Hepatocyte (in vitro differentiated cells): ENCODE measurements around the gene SSX3. TPM values are rescaled to one million over a fixed set of nuclear protein-coding genes. Genes with fewer than 3 reads are reported as not detected.
"Not testable (repeated sequence)": the region's sequence is repeated elsewhere in the genome, so short reads cannot be mapped to it uniquely, and the experiment has no call there.

Experiments
- DNase-seq: peaks from one replicate; pipeline ENCODE4 v3.0.0-alpha.2; 2016; ENCODE audit warnings: low spot score
- H2AFZ ChIP-seq: fragments of 200-600 bp; sonication (generic); 2 replicates; pipeline ENCODE4 v1.6.0; 2016; ENCODE audit warnings: antibody characterized with exemption, mild to moderate bottlenecking
- H3K27ac ChIP-seq: fragments of 200-600 bp; sonication (generic); 2 replicates; pipeline ENCODE4 v1.5.1; 2016; ENCODE audit warnings: mild to moderate bottlenecking
- H3K27me3 ChIP-seq: fragments of 200-600 bp; sonication (generic); 2 replicates; pipeline ENCODE4 v1.6.1; 2016
- H3K36me3 ChIP-seq: fragments of 200-600 bp; sonication (generic); replicated peaks from 2 replicates; pipeline ENCODE4 v1.5.1; 2016; ENCODE audit warnings: low read depth; ENCODE audit not compliant: insufficient read depth
- H3K4me1 ChIP-seq: fragments of 200-600 bp; sonication (generic); 2 replicates; pipeline ENCODE4 v1.5.1; 2016; ENCODE audit warnings: mild to moderate bottlenecking, moderate library complexity; ENCODE audit not compliant: insufficient read depth
- H3K4me2 ChIP-seq: fragments of 200-600 bp; sonication (generic); 2 replicates; pipeline ENCODE4 v1.6.0; 2016
- H3K4me3 ChIP-seq: fragments of 200-600 bp; sonication (generic); 2 replicates; pipeline ENCODE4 v1.5.1; 2016; ENCODE audit warnings: mild to moderate bottlenecking
- H3K79me2 ChIP-seq: fragments of 200-600 bp; sonication (generic); 2 replicates; pipeline ENCODE4 v1.6.0; 2017; ENCODE audit warnings: mild to moderate bottlenecking
- H3K9me2 ChIP-seq: fragments of 200-600 bp; sonication (generic); replicated peaks from 2 replicates; pipeline ENCODE4 v1.6.0; 2017; ENCODE audit warnings: mild to moderate bottlenecking; ENCODE audit not compliant: insufficient read depth
- H3K9me3 ChIP-seq: fragments of 200-600 bp; sonication (generic); 2 replicates; pipeline ENCODE4 v1.5.1; 2016; ENCODE audit warnings: low read depth, mild to moderate bottlenecking
- H4K20me1 ChIP-seq: fragments of 200-600 bp; sonication (generic); 2 replicates; pipeline ENCODE4 v1.6.0; 2016; ENCODE audit warnings: mild to moderate bottlenecking; ENCODE audit not compliant: insufficient read depth, poor library complexity, severe bottlenecking
- WGBS: methylation state at CpG from one replicate; pipeline ENCODE4 v1.1.6; 2016; ENCODE audit warnings: low lambda C conversion rate; ENCODE audit errors: missing lambda C conversion rate; 5-methylcytosine and 5-hydroxymethylcytosine counted together
- polyA plus RNA-seq: library from polyadenylated mRNA; unstranded; fragments of >200 nt; fragmentation: Nextera tagmentation; extraction: Ambion mirVana; gene quantifications from 2 replicates; pipeline ENCODE4 v1.2.1, GENCODE V29; 2016
- total RNA-seq: library from RNA; depleted of rRNA; stranded (reverse); fragments of >200 nt; gene quantifications from 2 replicates; pipeline ENCODE4 v1.2.3, GENCODE V29; 2014

The SSX3 gene
- total RNA-seq (not detected in 2 replicates), polyA plus RNA-seq (not detected in 2 replicates)

- WGBS: 81% methylated on average over 19 of the region's 19 CpGs
- not testable (repeated sequence) for H3K9me2 ChIP-seq, H2AFZ ChIP-seq, H3K27me3 ChIP-seq, DNase-seq, H4K20me1 ChIP-seq, H3K4me2 ChIP-seq, H3K27ac ChIP-seq, H3K36me3 ChIP-seq, H3K4me1 ChIP-seq, H3K9me3 ChIP-seq, H3K4me3 ChIP-seq, H3K79me2 ChIP-seq
Measured at GRCh38 chrX:48356315-48357094, at the start of gene SSX3. TSS of gene SSX3 (minus strand) at chrX:48356703. CDS start at chrX:48355249, 1,454 bp downstream.

- not testable (repeated sequence) for H3K79me2 ChIP-seq, DNase-seq, H3K4me3 ChIP-seq, H3K27me3 ChIP-seq, H3K36me3 ChIP-seq, H3K9me2 ChIP-seq, H4K20me1 ChIP-seq, H3K4me2 ChIP-seq, H3K4me1 ChIP-seq, H3K9me3 ChIP-seq, H3K27ac ChIP-seq, H2AFZ ChIP-seq
- 38% methylated on average over 1 of the region's 1 CpG for WGBS
Measured at GRCh38 chrX:48397825-48398224, 41.3 kb upstream of the SSX3 start.

GRCh38 chrX:48396931-48397330 lies 40.4 kb upstream of the SSX3 start:
- not testable (repeated sequence) for H4K20me1 ChIP-seq, H3K4me2 ChIP-seq, H3K27me3 ChIP-seq, H2AFZ ChIP-seq, H3K79me2 ChIP-seq, H3K9me3 ChIP-seq, DNase-seq, H3K4me1 ChIP-seq, H3K36me3 ChIP-seq, H3K27ac ChIP-seq, H3K4me3 ChIP-seq, H3K9me2 ChIP-seq
- WGBS: 62% methylated on average over 2 of the region's 2 CpGs

GRCh38 chrX:48383239-48383638 lies 26.7 kb upstream of the SSX3 start, which contains the start of gene SSX4:
TSS of gene SSX4 (plus strand) at chrX:48383539. CDS start at chrX:48384054, 515 bp downstream.
- H4K20me1 ChIP-seq, H3K9me3 ChIP-seq: not testable (repeated sequence)
- WGBS: no CpG with 5 or more reads among the region's 16 CpGs

GRCh38 chrX:48370408-48370807 lies 13.9 kb upstream of the SSX3 start:
- H3K4me1 ChIP-seq, H4K20me1 ChIP-seq, DNase-seq, H3K27me3 ChIP-seq, H2AFZ ChIP-seq, H3K4me2 ChIP-seq, H3K79me2 ChIP-seq, H3K9me2 ChIP-seq, H3K27ac ChIP-seq, H3K4me3 ChIP-seq, H3K36me3 ChIP-seq, H3K9me3 ChIP-seq: not testable (repeated sequence)
- WGBS: no CpG with 5 or more reads among the region's 8 CpGs

More at GRCh38 chrX:48383239-48383638, 26.7 kb upstream of the SSX3 start, which contains the start of gene SSX4:
- not testable (repeated sequence) for H3K27ac ChIP-seq, H3K36me3 ChIP-seq, H3K4me1 ChIP-seq, H3K4me2 ChIP-seq, DNase-seq, H3K79me2 ChIP-seq, H3K27me3 ChIP-seq, H3K4me3 ChIP-seq, H2AFZ ChIP-seq, H3K9me2 ChIP-seq

- H3K4me3 ChIP-seq, H3K27ac ChIP-seq, H3K9me3 ChIP-seq, H2AFZ ChIP-seq, H3K9me2 ChIP-seq, H3K36me3 ChIP-seq, H3K4me2 ChIP-seq, H4K20me1 ChIP-seq, DNase-seq, H3K79me2 ChIP-seq, H3K27me3 ChIP-seq, H3K4me1 ChIP-seq: not testable (repeated sequence)
- no CpG with 5 or more reads among the region's 12 CpGs for WGBS
Measured at GRCh38 chrX:48367717-48368408, 11.4 kb upstream of the SSX3 start.

GRCh38 chrX:48359281-48359680 lies 2.8 kb upstream of the SSX3 start:
- H3K9me3 ChIP-seq, H3K9me2 ChIP-seq, H2AFZ ChIP-seq, H3K79me2 ChIP-seq, H3K27ac ChIP-seq, H3K4me2 ChIP-seq, H4K20me1 ChIP-seq, H3K36me3 ChIP-seq, H3K4me1 ChIP-seq, DNase-seq, H3K27me3 ChIP-seq, H3K4me3 ChIP-seq: not testable (repeated sequence)
- 71% methylated on average over 6 of the region's 6 CpGs for WGBS
